Cardiac fibroblast (primary cell): ENCODE data around the gene MCTP1.

ENCODE experiments used
- DNase-seq, 2 donors: peaks; one replicate each; pipeline versions ENCODE4 v3.0.0 to v3.0.0-alpha.2; 2010; ENCODE audit warnings: low read depth in 2 of 2
- H3K4me3 ChIP-seq, 2 donors: replicated peaks in 1 of 2; 1 replicate in 1 of 2; 2 replicates in 1 of 2; pipeline ENCODE4 v1.5.1; 2011; ENCODE audit warnings: low read depth in 2 of 2, low read length in 2 of 2, mild to moderate bottlenecking in 2 of 2, moderate library complexity in 1 of 2
- CTCF ChIP-seq: IDR thresholded peaks from one replicate; pipeline ENCODE4 v1.5.1; 2011; ENCODE audit warnings: low read depth, mild to moderate bottlenecking, low read length, inconsistent platforms

MCTP1 gene

DNA sequence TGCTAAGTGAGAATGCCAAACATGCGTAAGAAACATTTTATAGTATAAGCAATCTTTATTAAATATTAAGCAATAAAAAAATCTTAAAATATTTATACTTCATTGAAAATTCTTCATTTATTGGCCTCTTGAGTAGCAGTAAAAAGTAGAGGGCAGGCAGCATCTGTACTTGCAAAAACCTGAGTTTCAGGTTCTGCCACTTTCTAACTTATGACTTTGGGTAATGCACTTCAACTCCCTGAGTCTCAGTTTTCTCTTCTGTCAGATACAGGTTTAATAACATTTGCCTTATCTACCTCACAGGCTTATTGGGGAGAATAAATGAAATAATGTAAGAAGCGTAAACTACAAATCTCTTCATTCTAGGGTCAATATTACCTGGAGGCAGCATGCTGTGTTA lies 19.8 kb upstream of the MCTP1 start:
- no peak for DNase-seq
- TF ChIP-seq CTCF: no peak
- no peak overlapping the region for H3K4me3 ChIP-seq

DNA sequence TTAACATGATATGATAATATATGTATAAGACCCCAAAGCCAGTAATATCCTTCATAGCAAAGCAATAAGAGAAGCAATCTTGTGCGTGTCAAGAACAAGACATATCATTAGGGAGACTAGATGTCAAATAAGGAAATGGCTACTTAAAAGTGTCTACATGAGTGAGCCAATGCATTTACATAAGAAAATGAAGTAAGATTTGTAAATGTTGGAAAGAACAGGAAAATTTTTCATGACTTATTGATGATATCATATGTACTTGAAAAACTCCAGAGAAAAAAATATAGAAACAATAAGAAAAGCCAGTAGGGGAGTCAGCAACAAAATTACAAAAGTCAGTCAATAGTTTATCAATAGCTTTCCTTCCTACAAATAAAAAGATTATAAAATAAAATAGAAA lies 13.8 kb upstream of the MCTP1 start:
- no peak overlapping the region for H3K4me3 ChIP-seq
- no peak for TF ChIP-seq CTCF
- DNase-seq: no peak

GRCh38 chr5:95296291-95296690 lies 11.4 kb upstream of the MCTP1 start:
- no peak overlapping the region for H3K4me3 ChIP-seq
- no peak for TF ChIP-seq CTCF
- no peak for DNase-seq

GRCh38 chr5:95285409-95285755 lies 488 bp upstream of the MCTP1 start:
- DNase-seq: peak in 1 of 2 donors; percentile 17
- no peak for TF ChIP-seq CTCF
- peak overlapping the region in 1 of 2 donors; percentile 52 for H3K4me3 ChIP-seq

DNA sequence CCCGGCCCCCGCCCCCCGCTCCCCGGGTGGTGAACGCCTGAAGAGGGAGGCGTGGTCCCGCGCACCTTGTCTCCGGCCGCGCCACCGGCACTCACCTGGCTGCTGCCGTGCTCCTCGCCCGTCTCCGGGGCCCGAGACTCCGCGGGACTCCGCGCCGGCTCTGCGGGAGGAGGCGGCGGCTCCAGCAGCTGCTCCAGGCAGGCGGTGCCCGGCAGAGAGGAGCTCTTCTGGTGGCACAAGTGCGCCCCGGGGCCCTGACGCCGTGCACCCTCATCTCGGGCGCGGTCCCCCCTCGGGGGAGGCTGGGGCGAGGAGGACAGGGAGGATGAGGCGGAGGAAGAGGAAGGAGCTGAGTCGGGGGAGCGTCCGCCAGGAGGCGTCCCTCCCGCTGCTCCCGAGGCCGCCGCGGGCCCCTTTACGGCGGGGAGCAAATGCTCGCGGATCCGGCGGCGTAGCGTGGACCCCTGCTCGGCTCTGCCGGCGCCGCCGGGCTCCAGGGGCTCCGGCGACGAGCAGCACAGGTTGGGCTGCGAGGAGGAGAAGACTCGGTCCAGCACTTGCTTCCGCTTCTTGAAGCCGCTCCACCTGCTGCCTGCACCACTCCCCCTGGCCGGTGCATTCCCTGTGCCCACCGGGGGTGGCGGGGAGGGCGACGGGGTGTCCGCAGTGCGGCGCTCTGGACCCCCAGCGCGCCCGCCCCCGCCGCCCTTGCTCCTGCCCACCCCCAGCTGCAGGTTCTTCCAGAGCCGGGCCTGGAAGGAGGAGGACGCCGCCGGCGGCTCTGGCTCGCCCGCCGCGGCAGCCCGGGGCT lies 928 bp downstream of the MCTP1 start:
- peak; percentile 54 for TF ChIP-seq CTCF
- peak; percentile 2 to 11 for DNase-seq

GRCh38 chr5:95283022-95283615 lies 1.8 kb downstream of the MCTP1 start:
- H3K4me3 ChIP-seq: no peak overlapping the region
- no peak for TF ChIP-seq CTCF
- DNase-seq: no peak

More for the DNA sequence above, 928 bp downstream of the MCTP1 start:
- peak overlapping the region; percentile 37 to 52 for H3K4me3 ChIP-seq
